GM12801 (cell line): ENCODE data around the gene GAMT.

Source experiments
- TF ChIP-seq, protein P1 (sequence below): IDR thresholded peaks from one replicate; pipeline ENCODE4 v1.5.1; 2011; ENCODE audit warnings: control low read depth; ENCODE audit not compliant: insufficient read length; ENCODE audit errors: extremely low read depth

The GAMT gene

GRCh38 chr19:1411255-1412191 lies 10.2 kb upstream of the GAMT start:
- TF ChIP-seq, protein P1, sequence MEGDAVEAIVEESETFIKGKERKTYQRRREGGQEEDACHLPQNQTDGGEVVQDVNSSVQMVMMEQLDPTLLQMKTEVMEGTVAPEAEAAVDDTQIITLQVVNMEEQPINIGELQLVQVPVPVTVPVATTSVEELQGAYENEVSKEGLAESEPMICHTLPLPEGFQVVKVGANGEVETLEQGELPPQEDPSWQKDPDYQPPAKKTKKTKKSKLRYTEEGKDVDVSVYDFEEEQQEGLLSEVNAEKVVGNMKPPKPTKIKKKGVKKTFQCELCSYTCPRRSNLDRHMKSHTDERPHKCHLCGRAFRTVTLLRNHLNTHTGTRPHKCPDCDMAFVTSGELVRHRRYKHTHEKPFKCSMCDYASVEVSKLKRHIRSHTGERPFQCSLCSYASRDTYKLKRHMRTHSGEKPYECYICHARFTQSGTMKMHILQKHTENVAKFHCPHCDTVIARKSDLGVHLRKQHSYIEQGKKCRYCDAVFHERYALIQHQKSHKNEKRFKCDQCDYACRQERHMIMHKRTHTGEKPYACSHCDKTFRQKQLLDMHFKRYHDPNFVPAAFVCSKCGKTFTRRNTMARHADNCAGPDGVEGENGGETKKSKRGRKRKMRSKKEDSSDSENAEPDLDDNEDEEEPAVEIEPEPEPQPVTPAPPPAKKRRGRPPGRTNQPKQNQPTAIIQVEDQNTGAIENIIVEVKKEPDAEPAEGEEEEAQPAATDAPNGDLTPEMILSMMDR = no peak

DNA sequence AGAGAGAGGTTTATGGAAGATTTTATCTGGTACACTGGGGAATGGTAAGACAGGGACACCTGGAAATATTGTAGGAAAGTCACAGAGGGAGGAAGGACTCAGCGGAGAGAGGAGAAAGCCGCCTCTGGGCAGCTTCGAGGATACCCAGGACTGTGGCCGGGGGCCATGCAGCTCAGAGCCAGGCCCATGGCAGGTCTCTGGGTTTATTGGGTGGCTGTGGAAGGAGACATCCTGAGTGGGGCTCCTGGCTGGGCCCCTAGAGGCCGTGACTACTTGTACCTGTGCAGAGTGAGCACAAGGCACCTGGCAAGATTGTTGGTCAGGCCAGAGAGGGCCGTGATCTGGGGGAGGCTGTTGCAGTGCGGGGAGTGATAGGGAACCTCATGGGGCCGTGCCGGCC lies 9.4 kb upstream of the GAMT start:
- TF ChIP-seq, protein P1 = no peak

DNA sequence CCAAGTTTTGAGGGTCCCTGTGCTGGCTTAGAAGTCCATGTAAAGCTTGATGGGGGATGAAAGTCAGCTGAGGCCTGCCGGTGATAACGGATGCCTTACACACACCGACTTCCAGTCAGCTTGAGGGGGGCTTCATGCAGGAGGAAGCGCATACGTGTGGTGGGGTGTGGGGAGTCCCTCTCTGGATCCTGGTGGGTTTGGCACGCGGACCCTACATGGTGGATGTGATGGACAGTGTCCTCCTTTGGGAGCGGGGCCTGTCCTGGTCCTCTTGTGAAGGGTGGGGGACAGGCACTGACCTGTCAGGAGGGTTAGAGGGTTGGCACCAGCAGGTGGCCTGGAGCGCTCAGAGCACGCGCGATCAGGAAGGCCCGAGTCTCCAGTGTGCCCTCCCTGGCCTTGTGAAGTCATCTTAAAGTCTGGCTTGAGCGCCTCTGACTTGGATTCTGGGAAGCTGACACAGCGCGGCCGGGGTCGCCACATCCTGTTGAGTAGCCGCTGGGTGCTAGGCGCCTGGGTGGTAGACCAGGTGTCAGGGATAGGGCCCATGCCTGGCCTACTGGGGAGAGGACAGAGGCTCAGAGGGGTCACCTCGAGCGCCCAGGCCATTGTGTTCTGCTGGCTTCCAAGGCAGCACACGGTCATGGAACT lies 8.9 kb upstream of the GAMT start:
- TF ChIP-seq, protein P1 = no peak

DNA sequence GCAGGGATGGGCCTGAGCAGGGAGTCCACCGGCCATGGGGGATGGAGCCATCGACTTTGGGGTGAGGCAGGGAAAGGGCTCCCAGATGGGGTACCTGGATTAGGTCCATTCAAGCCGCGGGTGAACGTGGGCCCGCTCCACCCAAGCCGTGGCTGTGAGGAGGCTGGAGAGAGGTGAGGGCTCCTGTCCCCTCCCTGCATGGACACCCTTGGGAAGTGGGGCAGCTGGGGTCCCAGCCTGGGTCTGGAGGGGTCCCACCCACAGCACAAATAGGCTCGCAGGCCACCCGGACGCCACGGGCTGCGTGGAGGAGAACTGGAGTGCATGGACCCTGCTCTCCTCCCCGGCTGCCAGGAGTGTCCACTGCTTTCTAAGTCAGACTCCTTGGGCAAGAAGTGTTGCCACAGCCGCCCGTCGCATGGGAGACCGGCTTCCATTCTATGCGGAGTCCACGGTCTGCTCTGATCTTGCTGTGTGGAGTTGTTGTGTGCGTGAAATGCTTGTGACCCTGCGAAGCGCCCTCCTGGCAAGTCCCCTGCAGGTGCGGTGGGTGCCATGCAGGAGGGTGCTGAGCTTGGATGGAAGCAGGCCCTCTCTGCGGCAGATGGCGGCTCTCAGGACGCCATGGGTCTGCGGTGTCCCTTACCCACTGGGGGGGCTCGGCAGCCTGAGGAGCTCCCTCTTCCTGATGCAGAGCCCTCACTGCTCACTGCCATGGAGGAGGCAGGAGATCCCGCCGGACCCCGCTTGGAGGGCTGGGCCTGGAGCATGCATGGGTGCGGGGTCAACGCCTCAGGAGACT lies 8.1 kb upstream of the GAMT start:
- TF ChIP-seq, protein P1 = no peak

GRCh38 chr19:1408300-1409203 lies 7.2 kb upstream of the GAMT start:
- TF ChIP-seq, protein P1 = no peak

DNA sequence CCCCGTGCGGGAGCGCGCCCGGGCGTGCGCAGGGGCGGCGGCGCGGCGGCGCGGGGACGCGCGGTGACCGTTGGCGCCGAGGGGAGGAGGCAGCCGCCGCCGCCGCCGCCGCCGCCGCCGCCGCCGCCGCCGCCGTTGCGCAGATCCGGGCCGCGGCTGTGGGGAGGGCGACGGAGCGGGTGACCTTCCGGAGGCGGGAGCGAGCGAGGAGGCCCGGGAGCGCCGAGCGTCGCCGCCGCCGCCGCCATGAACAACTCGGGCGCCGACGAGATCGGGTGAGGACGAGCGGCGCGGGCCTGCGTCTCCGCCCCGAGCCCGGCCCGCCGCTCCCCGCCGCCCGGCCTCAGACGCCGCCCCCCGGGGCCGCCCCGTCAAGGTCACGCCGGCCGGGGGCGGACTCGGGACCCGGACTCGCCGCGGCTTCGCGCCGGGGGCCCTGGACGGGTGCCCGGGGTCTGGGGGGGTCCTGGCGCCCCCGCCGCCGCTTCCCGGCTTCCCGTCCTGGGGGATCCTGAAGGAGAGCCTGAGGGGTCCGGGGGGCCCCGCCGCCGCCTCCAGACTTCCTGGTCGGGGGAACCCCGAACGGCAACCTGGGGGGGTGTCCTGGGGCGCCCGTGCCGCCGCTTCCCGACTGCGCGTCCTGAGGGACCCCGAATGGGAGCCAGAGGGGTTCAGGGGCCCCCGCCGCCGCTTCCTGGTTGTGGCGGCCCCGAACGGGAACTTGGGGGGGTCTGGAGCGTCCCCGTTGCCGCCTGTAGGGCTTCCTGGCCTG lies 6.4 kb upstream of the GAMT start, which contains the start of gene DAZAP1:
DAZAP1 (plus strand) TSS at position 59 of the 772 bp plus-strand sequence; CDS start at position 247, 188 bp downstream.
- TF ChIP-seq, protein P1 = no peak
